ENCODE results near the gene YKT6.
A peak's percentile ranks its signal among the peaks of the same experiment; 100 is the strongest.

The YKT6 gene

DNA sequence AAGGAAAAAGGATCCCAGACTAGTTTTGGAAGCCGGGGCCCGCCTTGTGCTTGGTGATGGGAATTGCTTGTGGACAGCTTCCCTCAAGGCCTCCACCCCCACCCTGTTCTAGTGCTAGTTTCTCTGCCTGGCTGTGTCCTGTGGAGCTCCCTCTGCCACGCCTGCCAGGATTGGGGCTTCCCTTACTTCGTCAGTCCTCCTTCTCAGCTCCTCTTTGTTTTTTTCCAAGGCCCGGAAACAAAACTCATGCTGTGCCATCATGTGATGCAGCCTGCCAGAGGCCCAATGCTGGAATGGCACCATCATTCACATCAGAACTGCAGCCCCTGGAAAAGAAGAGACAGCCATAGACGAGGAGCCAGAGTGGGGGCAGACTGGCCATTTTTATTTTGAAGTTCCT is 11.2 kb downstream of the YKT6 start:
- POLR2A ChIA-PET (ENCODE audit: low non-redundant PET), result no interaction called here
- peak overlapping the region; percentile 61 for H3K27ac ChIP-seq
- TF ChIP-seq, protein P1, sequence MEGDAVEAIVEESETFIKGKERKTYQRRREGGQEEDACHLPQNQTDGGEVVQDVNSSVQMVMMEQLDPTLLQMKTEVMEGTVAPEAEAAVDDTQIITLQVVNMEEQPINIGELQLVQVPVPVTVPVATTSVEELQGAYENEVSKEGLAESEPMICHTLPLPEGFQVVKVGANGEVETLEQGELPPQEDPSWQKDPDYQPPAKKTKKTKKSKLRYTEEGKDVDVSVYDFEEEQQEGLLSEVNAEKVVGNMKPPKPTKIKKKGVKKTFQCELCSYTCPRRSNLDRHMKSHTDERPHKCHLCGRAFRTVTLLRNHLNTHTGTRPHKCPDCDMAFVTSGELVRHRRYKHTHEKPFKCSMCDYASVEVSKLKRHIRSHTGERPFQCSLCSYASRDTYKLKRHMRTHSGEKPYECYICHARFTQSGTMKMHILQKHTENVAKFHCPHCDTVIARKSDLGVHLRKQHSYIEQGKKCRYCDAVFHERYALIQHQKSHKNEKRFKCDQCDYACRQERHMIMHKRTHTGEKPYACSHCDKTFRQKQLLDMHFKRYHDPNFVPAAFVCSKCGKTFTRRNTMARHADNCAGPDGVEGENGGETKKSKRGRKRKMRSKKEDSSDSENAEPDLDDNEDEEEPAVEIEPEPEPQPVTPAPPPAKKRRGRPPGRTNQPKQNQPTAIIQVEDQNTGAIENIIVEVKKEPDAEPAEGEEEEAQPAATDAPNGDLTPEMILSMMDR (conservative IDR thresholded peaks at IDR 0.05; ENCODE audit: low read depth), result no peak
- DNase-seq (ENCODE audit: low spot score), result no peak
- CTCF ChIA-PET, result no interaction called here

DNA sequence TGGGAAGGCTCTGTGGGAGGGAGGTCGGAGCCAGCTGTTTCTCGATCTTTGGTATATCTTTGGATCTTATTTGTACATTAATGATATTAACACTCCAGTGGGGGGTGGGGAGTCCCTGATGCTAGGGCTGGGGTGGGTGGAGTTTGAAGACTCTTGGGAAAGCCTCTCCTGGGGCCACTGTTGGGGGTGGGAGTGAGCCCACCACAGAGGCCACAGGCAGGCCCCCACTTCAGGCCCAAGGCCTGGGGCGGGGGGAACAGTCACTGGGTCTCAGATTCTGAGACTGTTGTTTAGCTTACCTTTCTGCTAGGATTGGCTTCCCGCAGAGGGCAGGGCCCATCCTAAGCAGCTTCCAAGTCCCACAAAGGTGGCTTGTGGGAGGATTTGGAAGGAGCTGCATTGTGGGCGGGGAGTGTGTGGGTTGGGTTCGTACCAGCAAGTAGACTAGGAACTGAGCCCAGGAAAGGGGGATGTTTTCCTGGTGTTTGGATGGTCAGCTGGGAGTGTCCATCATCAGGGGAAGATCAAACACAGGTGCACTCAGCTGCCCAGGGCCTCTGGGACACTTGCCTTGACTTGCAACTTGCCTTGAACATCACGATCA is 11.9 kb downstream of the YKT6 start:
- H3K27ac ChIP-seq, result peak overlapping the region; percentile 61
- TF ChIP-seq, protein P1 (conservative IDR thresholded peaks at IDR 0.05; ENCODE audit: low read depth), result no peak
- POLR2A ChIA-PET (ENCODE audit: low non-redundant PET), result interaction anchor here (0.7 kb wide), 1 partner anchor 12 kb away, joined by 3 read pairs; no protein-coding TSS in a partner anchor
- CTCF ChIA-PET, result interaction anchor here (0.7 kb wide), 1 partner anchor 828 kb away, joined by 3 read pairs; no protein-coding TSS in a partner anchor
- no peak for DNase-seq (ENCODE audit: low spot score)

DNA sequence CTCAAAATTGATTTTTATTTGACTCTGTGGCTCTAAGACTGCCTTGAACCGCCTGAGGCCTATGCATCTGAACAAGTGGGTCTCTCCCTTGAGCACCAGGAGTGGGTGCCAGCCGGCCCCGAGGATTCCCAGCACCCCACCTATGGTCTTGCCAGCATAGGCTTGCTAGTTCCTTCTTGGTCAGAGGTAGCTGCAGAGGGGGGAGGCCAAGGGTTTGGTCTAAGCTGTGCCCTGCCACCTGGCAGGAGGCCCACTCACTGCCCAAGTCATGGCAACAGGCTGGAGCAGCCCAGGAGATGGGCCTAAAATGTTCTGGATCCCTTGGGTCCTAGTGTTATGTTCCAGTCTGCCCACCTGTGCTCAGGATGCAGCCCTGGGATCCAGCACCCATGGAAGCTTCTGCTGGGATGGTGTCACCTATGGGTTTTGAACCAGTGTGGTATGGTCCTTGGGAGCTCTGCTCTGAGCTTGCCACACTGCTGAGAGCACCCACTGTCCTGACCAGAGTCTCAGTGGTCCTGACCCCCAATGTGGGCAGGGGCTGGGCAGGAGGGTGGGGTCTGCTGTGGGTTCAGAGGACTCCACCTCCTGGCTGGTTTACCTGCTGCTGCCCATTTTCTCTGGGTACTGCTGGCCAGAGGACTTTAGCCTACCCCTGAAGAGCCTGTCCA is 12.6 kb downstream of the YKT6 start:
- TF ChIP-seq, protein P1 (conservative IDR thresholded peaks at IDR 0.05; ENCODE audit: low read depth), result no peak
- ChIA-PET POLR2A (ENCODE audit: low non-redundant PET) (interaction anchor here (0.7 kb wide), 1 partner anchor 12 kb away, joined by 3 read pairs; no protein-coding TSS in a partner anchor), CTCF (interaction anchor here (0.7 kb wide), 1 partner anchor 829 kb away, joined by 3 read pairs; no protein-coding TSS in a partner anchor)
- no peak for DNase-seq (ENCODE audit: low spot score)
- peak overlapping the region; percentile 61 for H3K27ac ChIP-seq

DNA sequence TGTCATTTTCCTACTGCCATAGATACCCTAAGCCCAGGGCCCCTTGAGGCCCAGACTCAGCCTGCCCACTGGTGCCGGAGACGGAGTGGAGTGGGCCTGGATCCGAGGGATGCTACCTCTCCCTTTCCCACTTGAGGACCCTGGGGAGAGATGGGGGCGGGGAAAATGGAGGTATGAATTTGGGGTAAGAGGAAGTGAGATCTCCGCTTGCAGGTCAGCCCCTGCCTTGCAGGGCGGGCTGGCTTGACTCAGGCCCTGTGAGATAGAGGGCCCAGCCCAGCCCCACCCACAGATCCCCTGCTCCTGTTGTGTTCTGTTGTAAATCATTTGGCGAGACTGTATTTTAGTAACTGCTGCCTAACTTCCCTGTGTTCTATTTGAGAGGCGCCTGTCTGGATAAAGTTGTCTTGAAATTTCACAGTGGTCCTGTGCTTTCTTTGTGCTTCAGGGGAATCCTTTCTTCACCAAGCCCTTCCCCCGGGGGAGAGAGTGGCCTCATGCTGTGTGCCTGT is 13.2 kb downstream of the YKT6 start:
- ChIA-PET CTCF (interaction anchor here (0.6 to 1.6 kb wide), 7 partner anchors 13 to 368 kb away, joined by 3 to 6 read pairs (median 3); partner anchors contain the start of genes TMED4 and YKT6), POLR2A (ENCODE audit: low non-redundant PET) (no interaction called here)
- TF ChIP-seq, protein P1 (conservative IDR thresholded peaks at IDR 0.05; ENCODE audit: low read depth), result no peak
- peak overlapping the region; percentile 61 for H3K27ac ChIP-seq
- no peak for DNase-seq (ENCODE audit: low spot score)

DNA sequence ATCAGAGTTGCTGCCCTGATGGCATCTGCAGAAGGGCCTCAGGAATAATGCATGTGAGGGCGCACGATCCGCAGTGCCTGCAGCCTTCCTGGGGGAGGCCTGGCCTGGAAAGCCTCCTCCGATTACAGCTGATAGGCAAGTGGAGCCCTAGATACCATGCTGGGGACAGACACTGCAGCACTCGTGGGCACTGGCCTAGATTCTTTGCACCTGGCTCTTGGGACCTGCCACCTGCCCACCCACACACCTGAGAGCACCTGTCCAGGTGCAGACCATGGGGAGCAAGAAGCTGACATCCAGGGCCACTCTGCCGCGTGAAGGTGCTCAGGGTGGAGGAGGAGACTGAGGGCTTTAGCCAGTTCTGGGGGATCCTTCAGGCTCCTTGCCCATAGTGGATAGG is 14.8 kb downstream of the YKT6 start:
- POLR2A ChIA-PET (ENCODE audit: low non-redundant PET), result no interaction called here
- peak overlapping the region; percentile 61 for H3K27ac ChIP-seq
- TF ChIP-seq, protein P1 (conservative IDR thresholded peaks at IDR 0.05; ENCODE audit: low read depth), result no peak
- DNase-seq (ENCODE audit: low spot score), result no peak
- CTCF ChIA-PET, result interaction anchor here (0.9 kb wide), 1 partner anchor 25 kb away, joined by 3 read pairs; no protein-coding TSS in a partner anchor

DNA sequence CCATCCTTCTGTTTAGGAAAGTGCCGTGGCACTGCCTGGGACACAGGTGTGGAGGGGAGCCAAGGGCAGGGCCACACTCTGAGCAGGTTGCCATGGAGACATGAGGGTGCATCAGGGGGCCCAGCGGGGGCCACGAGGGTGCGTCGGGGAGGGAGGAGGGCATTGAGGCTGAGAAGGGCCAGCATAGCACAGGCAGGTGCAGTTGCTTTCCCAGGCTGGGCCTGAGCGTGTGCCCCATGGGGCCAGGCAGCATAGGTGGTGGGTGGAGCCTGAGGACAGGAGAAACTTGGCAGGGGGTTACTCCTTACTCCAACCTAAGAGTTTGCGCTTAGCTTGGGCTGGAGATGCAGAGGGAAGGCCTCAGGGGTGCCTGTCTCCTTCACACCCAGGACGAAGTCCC is 15.2 kb downstream of the YKT6 start:
- TF ChIP-seq, protein P1 (conservative IDR thresholded peaks at IDR 0.05; ENCODE audit: low read depth), result no peak
- peak overlapping the region; percentile 61 for H3K27ac ChIP-seq
- no peak for DNase-seq (ENCODE audit: low spot score)
- ChIA-PET CTCF (interaction anchor here (0.9 kb wide), 1 partner anchor 25 kb away, joined by 3 read pairs; no protein-coding TSS in a partner anchor), POLR2A (ENCODE audit: low non-redundant PET) (no interaction called here)
